Mesothelial cell of epicardium (in vitro differentiated cells): ENCODE results near the gene MINDY4. TPM values are rescaled to one million over a fixed set of nuclear protein-coding genes. Genes with fewer than 3 reads are reported as not detected.

Experiments
- DNase-seq, 2 experiments: peaks; one replicate each; pipeline ENCODE4 v3.0.0; 2021; ENCODE audit warnings: low spot score in 2 of 2; ENCODE audit not compliant: unreplicated experiment in 2 of 2
- H3K27ac Mint-ChIP-seq: 2 replicates; pipeline ENCODE4 v1.8.0; 2021; ENCODE audit warnings: mixed read lengths
- H3K27me3 Mint-ChIP-seq: 2 replicates; pipeline ENCODE4 v1.8.0; 2021; ENCODE audit warnings: low read depth, mixed read lengths
- H3K36me3 Mint-ChIP-seq: 2 replicates; pipeline ENCODE4 v1.8.0; 2021; ENCODE audit warnings: mixed read lengths
- H3K4me1 Mint-ChIP-seq: 2 replicates; pipeline ENCODE4 v1.8.0; 2021; ENCODE audit warnings: mixed read lengths
- H3K4me3 Mint-ChIP-seq: 2 replicates; pipeline ENCODE4 v1.8.0; 2021; ENCODE audit warnings: mild to moderate bottlenecking, moderate library complexity, mixed read lengths
- H3K9me3 Mint-ChIP-seq: 2 replicates; pipeline ENCODE4 v1.8.0; 2021; ENCODE audit warnings: mixed read lengths
- total RNA-seq: library from RNA; stranded (reverse); gene quantifications from 3 replicates; pipeline ENCODE4 v1.2.1, GENCODE V29; 2021
- TF ChIP-seq, protein P1 (sequence below): fragments of 200-600 bp; sonication (generic); IDR thresholded peaks from one replicate; pipeline ENCODE4 v1.5.0; 2021; ENCODE audit warnings: antibody characterized with exemption; ENCODE audit not compliant: unreplicated experiment

The MINDY4 gene
- total RNA-seq, 1 donor from 2014 or later = 10.8 TPM

DNA sequence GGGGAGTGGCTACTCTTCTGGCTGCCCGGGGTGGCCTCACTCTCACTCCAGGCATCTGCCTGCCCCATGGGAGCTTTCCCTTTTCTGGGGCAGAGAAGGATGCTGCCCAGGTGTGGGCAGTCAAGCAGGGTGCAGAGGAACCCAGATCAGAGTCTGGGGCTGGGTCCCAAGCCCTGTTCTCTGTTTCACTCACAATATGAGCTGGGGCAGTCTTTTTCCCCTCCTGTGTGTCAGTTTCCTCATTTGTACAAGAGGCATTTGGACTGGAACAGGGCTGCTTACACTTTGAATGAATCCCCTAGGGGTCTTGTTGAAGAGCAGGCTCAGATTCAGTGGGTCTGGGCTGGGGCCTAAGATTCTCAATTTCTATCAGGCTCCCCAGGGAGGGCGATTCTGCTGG, 102.0 kb downstream of the MINDY4 start:
- Mint-ChIP-seq H3K4me3 (no peak overlapping the region), H3K36me3 (peaks cover 14% of the 10 kb centered on the region), H3K27me3 (no peaks in the 10 kb centered on the region), H3K9me3 (no peaks in the 10 kb centered on the region), H3K27ac (no peak overlapping the region), H3K4me1 (no peaks in the 10 kb centered on the region)
- TF ChIP-seq, protein P1, sequence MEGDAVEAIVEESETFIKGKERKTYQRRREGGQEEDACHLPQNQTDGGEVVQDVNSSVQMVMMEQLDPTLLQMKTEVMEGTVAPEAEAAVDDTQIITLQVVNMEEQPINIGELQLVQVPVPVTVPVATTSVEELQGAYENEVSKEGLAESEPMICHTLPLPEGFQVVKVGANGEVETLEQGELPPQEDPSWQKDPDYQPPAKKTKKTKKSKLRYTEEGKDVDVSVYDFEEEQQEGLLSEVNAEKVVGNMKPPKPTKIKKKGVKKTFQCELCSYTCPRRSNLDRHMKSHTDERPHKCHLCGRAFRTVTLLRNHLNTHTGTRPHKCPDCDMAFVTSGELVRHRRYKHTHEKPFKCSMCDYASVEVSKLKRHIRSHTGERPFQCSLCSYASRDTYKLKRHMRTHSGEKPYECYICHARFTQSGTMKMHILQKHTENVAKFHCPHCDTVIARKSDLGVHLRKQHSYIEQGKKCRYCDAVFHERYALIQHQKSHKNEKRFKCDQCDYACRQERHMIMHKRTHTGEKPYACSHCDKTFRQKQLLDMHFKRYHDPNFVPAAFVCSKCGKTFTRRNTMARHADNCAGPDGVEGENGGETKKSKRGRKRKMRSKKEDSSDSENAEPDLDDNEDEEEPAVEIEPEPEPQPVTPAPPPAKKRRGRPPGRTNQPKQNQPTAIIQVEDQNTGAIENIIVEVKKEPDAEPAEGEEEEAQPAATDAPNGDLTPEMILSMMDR = no peak
- DNase-seq = no peak

GRCh38 chr7:30873656-30874055, 102.4 kb downstream of the MINDY4 start:
- no peak for DNase-seq
- peaks cover 14% of the 10 kb centered on the region for H3K36me3 Mint-ChIP-seq
- H3K27me3 Mint-ChIP-seq = no peaks in the 10 kb centered on the region
- peaks cover under 1% of the 10 kb centered on the region for H3K4me1 Mint-ChIP-seq
- no peak overlapping the region for H3K4me3 Mint-ChIP-seq
- TF ChIP-seq, protein P1 = no peak
- no peak overlapping the region for H3K27ac Mint-ChIP-seq
- no peaks in the 10 kb centered on the region for H3K9me3 Mint-ChIP-seq

GRCh38 chr7:30874656-30875302, 103.6 kb downstream of the MINDY4 start:
- Mint-ChIP-seq H3K36me3 (peaks cover 14% of the 10 kb centered on the region), H3K27me3 (no peaks in the 10 kb centered on the region), H3K4me1 (peaks cover 12% of the 10 kb centered on the region), H3K9me3 (no peaks in the 10 kb centered on the region), H3K27ac (no peak overlapping the region), H3K4me3 (no peak overlapping the region)
- DNase-seq = no peak
- TF ChIP-seq, protein P1 = no peak

DNA sequence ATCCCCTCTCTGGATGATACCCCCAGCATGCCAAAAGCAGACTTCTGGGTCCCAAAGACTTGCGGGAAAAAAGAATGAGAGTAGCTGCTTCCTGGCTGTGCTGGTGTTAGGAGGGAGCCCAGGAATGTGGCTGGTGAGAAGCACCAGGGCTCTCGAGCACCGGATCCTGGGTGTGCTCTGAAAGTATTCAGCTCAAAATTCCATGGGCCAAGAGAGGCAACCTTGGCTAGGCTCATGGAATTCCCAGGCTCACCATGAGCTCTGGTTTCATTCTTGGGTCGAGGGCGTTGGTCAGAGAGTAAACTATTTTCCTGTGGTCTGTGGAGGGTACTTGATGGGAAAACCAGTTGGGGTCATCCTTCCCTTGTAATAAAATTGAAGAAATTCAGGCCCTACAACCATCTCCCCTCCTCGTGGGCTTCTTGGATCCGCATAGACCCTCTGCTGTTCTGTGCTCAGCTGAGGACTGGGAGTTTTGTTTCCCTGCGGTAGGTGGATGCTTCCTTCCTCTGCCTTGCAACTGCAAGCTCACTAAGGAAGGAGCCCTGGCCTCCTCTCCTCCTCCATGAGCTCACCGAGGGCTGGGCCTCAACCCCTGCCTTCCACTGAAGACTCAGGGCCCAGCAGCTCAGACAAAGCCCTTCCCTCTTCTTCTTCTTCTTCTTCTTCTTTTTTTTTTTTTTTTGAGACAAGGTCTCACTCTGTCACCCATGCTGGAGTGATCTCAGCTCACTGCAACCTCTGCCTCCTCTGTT, 106.0 kb downstream of the MINDY4 start:
- TF ChIP-seq, protein P1 = no peak
- no peak overlapping the region for H3K4me3 Mint-ChIP-seq
- no peak overlapping the region for H3K27ac Mint-ChIP-seq
- H3K36me3 Mint-ChIP-seq = peaks cover 14% of the 10 kb centered on the region
- no peaks in the 10 kb centered on the region for H3K9me3 Mint-ChIP-seq
- no peaks in the 10 kb centered on the region for H3K27me3 Mint-ChIP-seq
- H3K4me1 Mint-ChIP-seq = peaks cover 30% of the 10 kb centered on the region
- no peak for DNase-seq

DNA sequence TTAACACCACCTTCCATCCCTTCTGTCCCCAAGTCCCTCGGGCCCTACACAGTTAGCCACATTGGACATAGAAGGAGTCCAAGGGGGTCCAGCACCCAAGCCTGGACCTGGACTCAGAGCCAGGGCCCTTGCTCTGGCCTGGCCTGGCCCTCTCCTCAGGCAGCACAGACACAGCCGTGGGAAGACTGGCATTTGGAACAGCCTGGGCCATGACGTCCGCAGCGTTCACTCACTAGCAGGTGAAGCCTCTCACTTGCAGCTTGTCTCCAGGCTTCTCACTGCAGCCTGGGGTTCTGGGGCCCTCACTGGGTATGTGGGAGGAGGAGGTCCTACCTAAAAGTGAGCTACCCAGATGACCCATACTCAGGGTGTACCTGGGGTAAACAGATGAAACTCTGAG, 106.8 kb downstream of the MINDY4 start:
- Mint-ChIP-seq H3K36me3 (peaks cover 14% of the 10 kb centered on the region), H3K4me3 (no peak overlapping the region), H3K4me1 (peaks cover 33% of the 10 kb centered on the region), H3K9me3 (no peaks in the 10 kb centered on the region), H3K27ac (no peak overlapping the region), H3K27me3 (no peaks in the 10 kb centered on the region)
- TF ChIP-seq, protein P1 = no peak
- no peak for DNase-seq
